ENCODE results near the gene LYPD5. TPM values are rescaled to one million over a fixed set of nuclear protein-coding genes. Genes with fewer than 3 reads are reported as not detected.

LYPD5 gene
- 0.72 and 1.1 TPM in 2 replicates for total RNA-seq (ENCODE audit: low replicate concordance)

DNA sequence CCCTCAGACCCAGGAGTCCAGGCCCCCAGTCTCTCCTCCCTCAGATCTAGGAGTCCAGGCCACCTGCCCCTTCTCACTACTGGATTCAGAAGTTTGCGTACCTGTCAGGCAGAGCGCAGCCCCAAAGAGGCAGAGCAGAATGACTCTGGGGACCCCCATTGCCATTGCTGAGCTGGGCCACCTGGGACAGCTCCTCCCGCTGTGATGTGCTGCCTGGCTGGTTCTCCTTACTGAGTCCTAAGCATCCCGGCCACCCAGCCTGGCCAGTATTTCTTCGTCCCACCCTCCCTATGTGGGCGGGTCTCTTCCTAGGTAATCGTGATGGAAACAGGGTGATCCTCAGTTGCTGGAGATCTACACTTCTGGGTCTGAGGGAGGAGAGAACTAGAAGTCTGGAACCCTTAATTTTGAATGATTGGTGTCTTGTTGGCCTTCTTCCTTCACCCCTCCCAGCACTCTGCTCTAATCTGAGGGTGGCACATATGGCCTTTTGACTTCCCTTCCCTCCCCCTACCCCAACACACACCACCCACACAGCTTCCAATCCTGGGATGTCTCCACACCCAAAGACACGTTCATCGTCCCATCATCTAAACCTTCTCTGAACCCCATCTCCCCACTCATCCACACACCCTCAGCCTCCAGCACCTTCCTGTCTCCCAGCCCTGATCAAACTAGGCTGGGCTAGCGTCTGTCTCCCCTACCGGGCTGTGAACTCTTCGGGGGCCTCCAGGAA lies at the start of gene LYPD5:
LYPD5 (minus strand) TSS at position 232 of the 736 bp plus-strand sequence; CDS start at position 165, 67 bp downstream.
- DNase-seq (ENCODE audit: low read depth), result no peak
- H3K4me3 ChIP-seq (ENCODE audit: low read depth, low read length), result no peak within 1 kb of the TSS
- no peak for TF ChIP-seq CTCF (IDR thresholded peaks at IDR 0.05; ENCODE audit: insufficient read depth, low read length)

- DNase-seq (ENCODE audit: low read depth), result no peak
- TF ChIP-seq CTCF (IDR thresholded peaks at IDR 0.05; ENCODE audit: insufficient read depth, low read length), result no peak
- H3K4me3 ChIP-seq (ENCODE audit: low read depth, low read length), result no peak overlapping the region
These were observed 46.6 kb upstream of the LYPD5 start for GRCh38 chr19:43848821-43849220.

- no peak for DNase-seq (ENCODE audit: low read depth)
- no peak for TF ChIP-seq CTCF (IDR thresholded peaks at IDR 0.05; ENCODE audit: insufficient read depth, low read length)
- no peak overlapping the region for H3K4me3 ChIP-seq (ENCODE audit: low read depth, low read length)
These were observed 45.6 kb upstream of the LYPD5 start for GRCh38 chr19:43847884-43848283.

DNA sequence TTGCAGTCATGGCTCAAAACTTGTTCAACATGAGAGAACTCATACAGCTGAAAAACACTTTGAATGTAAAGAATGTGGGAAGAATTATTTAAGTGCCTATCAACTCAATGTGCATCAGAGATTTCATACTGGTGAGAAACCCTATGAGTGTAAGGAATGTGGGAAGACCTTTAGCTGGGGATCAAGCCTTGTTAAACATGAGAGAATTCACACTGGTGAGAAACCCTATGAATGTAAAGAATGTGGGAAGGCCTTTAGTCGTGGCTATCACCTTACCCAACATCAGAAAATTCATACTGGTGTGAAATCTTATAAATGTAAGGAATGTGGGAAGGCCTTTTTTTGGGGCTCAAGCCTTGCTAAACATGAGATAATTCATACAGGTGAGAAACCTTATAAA lies 45.0 kb upstream of the LYPD5 start:
- TF ChIP-seq CTCF (IDR thresholded peaks at IDR 0.05; ENCODE audit: insufficient read depth, low read length), result no peak
- no peak overlapping the region for H3K4me3 ChIP-seq (ENCODE audit: low read depth, low read length)
- no peak for DNase-seq (ENCODE audit: low read depth)

- DNase-seq (ENCODE audit: low read depth), result no peak
- no peak overlapping the region for H3K4me3 ChIP-seq (ENCODE audit: low read depth, low read length)
- no peak for TF ChIP-seq CTCF (IDR thresholded peaks at IDR 0.05; ENCODE audit: insufficient read depth, low read length)
These were observed 39.8 kb upstream of the LYPD5 start for GRCh38 chr19:43842007-43842406.

- H3K4me3 ChIP-seq (ENCODE audit: low read depth, low read length), result no peak overlapping the region
- DNase-seq (ENCODE audit: low read depth), result no peak
- no peak for TF ChIP-seq CTCF (IDR thresholded peaks at IDR 0.05; ENCODE audit: insufficient read depth, low read length)
These were observed 36.9 kb upstream of the LYPD5 start for GRCh38 chr19:43839139-43839538.
